HepG2 (cell line): ENCODE data around the gene AKAP6. TPM values are rescaled to one million over a fixed set of nuclear protein-coding genes. Genes with fewer than 3 reads are reported as not detected.

Source experiments
- ATAC-seq: fragments of 200-7000 bp; cut with Tn5 transposase; 3 replicates; pipeline ENCODE4 v1.9.1; 2020; ENCODE audit warnings: mild to moderate bottlenecking, moderate library complexity
- BruUV-seq: library from RNA; stranded (reverse); fragments of 400-500 nt; replicated peaks from 2 replicates; lab custom pipeline; 2021; lab: Mats Ljungman, UMichigan
- CTCF ChIA-PET: fragments of 300-600 bp; formaldehyde crosslinking; extraction: SDS; loops from one replicate; lab custom pipeline; 2021; ENCODE audit warnings: low total read pairs, inconsistent platforms, low intra/inter-chr PET ratio; lab: Yijun Ruan, JAX
- POLR2A ChIA-PET: fragments of 350-600 bp; sonication (Branson Sonifier 250); formaldehyde crosslinking; loops from one replicate; lab custom pipeline; 2020; ENCODE audit warnings: antibody characterized with exemption, inconsistent platforms; lab: Yijun Ruan, JAX
- DNase-seq: peaks from one replicate; pipeline ENCODE4 v3.0.0-alpha.2; 2015; ENCODE audit warnings: low spot score
- FAIRE-seq: peaks from 3 replicates; lab custom pipeline; 2011; peaks lifted over from hg19 to GRCh38; lab: Jason Lieb, UNC
- H2AFZ ChIP-seq: one replicate; pipeline ENCODE4 v1.6.1; 2011; ENCODE audit warnings: low read length, inconsistent platforms
- H3K27ac ChIP-seq: fragments of 300-600 bp; 3 replicates; pipeline ENCODE4 v1.8.0; 2011; ENCODE audit warnings: mixed run types, mild to moderate bottlenecking, mixed read lengths, low read length, inconsistent platforms; ENCODE audit not compliant: insufficient read depth; ENCODE audit errors: extremely low read length
- H3K27me3 ChIP-seq, 2 experiments: fragments of 200-600 bp in 1 of 2; 2 replicates in 1 of 2; 3 replicates in 1 of 2; pipeline versions ENCODE4 v1.6.0 to v1.8.0; 2011; ENCODE audit warnings: low read length in 2 of 2, mild to moderate bottlenecking in 2 of 2, moderate library complexity in 2 of 2, inconsistent platforms in 1 of 2; ENCODE audit not compliant: insufficient read depth in 2 of 2, control insufficient read depth in 1 of 2
- H3K36me3 ChIP-seq, 2 experiments: fragments of 200-600 bp in 1 of 2; replicated peaks in 1 of 2; 2 replicates in 1 of 2; 3 replicates in 1 of 2; pipeline versions ENCODE4 v1.5.1 to v1.8.0; 2011; ENCODE audit warnings: low read length in 2 of 2, inconsistent platforms in 1 of 2; ENCODE audit not compliant: insufficient read depth in 2 of 2, control insufficient read depth in 1 of 2
- H3K4me1 ChIP-seq: 2 replicates; pipeline ENCODE4 v1.5.1; 2012; ENCODE audit warnings: low read length, inconsistent platforms; ENCODE audit not compliant: insufficient read depth
- H3K4me2 ChIP-seq: 2 replicates; pipeline ENCODE4 v1.6.0; 2011; ENCODE audit warnings: low read depth, low read length, inconsistent platforms
- H3K4me3 ChIP-seq, 3 experiments: fragments of 200-600 bp in 1 of 3; sonication (generic), shearing (Covaris generic) in 1 of 3; replicated peaks in 1 of 3; 2 replicates each; pipeline ENCODE4 v1.5.1; 2011 to 2016; ENCODE audit warnings: low read length in 3 of 3, inconsistent platforms in 2 of 3, low read depth in 2 of 3, mild to moderate bottlenecking in 2 of 3, control low read depth in 1 of 3, mixed read lengths in 1 of 3; ENCODE audit not compliant: insufficient read depth in 1 of 3
- H3K79me2 ChIP-seq: one replicate; pipeline ENCODE4 v1.6.1; 2011; ENCODE audit warnings: low read length, inconsistent platforms; ENCODE audit not compliant: insufficient read depth
- H3K9ac ChIP-seq: 2 replicates; pipeline ENCODE4 v1.6.0; 2011; ENCODE audit warnings: mild to moderate bottlenecking, low read depth, low read length, inconsistent platforms; ENCODE audit not compliant: insufficient read depth
- H3K9me3 ChIP-seq: 2 replicates; pipeline ENCODE4 v1.5.1; 2012; ENCODE audit warnings: mild to moderate bottlenecking, low read length
- H4K20me1 ChIP-seq: 2 replicates; pipeline ENCODE4 v1.6.0; 2011; ENCODE audit warnings: inconsistent platforms, mild to moderate bottlenecking, low read length, moderate library complexity; ENCODE audit not compliant: insufficient read depth
- CCDC6 ChIP-seq: sonication (generic); formaldehyde crosslinking; IDR thresholded peaks from 2 replicates; pipeline ENCODE4 v1.8.1; 2022; ENCODE audit warnings: mild to moderate bottlenecking, missing genetic modification reagents, moderate library complexity
- FOXO1 ChIP-seq: sonication (generic); formaldehyde crosslinking; IDR thresholded peaks from 2 replicates; pipeline ENCODE4 v1.4.0; 2020; ENCODE audit warnings: missing genetic modification reagents
- HNRNPK ChIP-seq: fragments of 200-400 bp; formaldehyde crosslinking; IDR thresholded peaks from 2 replicates; pipeline ENCODE4 v1.6.1; 2018; ENCODE audit warnings: low read length, low read depth, moderate library complexity, mild to moderate bottlenecking; ENCODE audit not compliant: poor library complexity, severe bottlenecking
- RARG ChIP-seq: sonication (generic); formaldehyde crosslinking; IDR thresholded peaks from 2 replicates; pipeline ENCODE4 v1.4.0; 2020; ENCODE audit warnings: low read depth, mild to moderate bottlenecking, missing genetic modification reagents
- TBL1XR1 ChIP-seq: fragments of 150-350 bp; IDR thresholded peaks from 2 replicates; pipeline ENCODE4 v1.6.1; 2014; ENCODE audit warnings: borderline replicate concordance, low read length; ENCODE audit not compliant: partially characterized antibody
- ZFP41 ChIP-seq: sonication (generic); formaldehyde crosslinking; IDR thresholded peaks from 2 replicates; pipeline ENCODE4 v1.4.0; 2020; ENCODE audit warnings: mild to moderate bottlenecking, missing genetic modification reagents, borderline replicate concordance
- WGBS: methylation state at CpG from one replicate; pipeline ENCODE4 v1.1.6; 2017; ENCODE audit warnings: low lambda C conversion rate; 5-methylcytosine and 5-hydroxymethylcytosine counted together
- in situ Hi-C: cut with HindIII; loops from 2 replicates; pipeline ENCODE4 v1.10.0; 2017; ENCODE audit warnings: low pct_unique_long_range_greater_than_20kb; ENCODE audit not compliant: extremely low pct_ligation_motif_present
- intact Hi-C: fragments of 100-400 bp; cut with micrococcal nuclease; formaldehyde crosslinking; loops from one replicate; pipeline ENCODE4 v1.10.0; 2022; ENCODE audit not compliant: unreplicated experiment
- polyA plus RNA-seq, 8 experiments: library from polyadenylated mRNA; depleted of rRNA in 3 of 8; stranded (reverse) in 7 of 8; unstranded in 1 of 8; fragments of >200 nt; fragmentation: Illumina TruSeq in 4 of 8; extraction: Trizol in 4 of 8; gene quantifications; 2 replicates each; pipeline versions ENCODE4 v1.2.1 to v1.2.3, GENCODE V29; 2011 to 2016; ENCODE audit warnings: low read depth in 4 of 8, missing spikeins in 1 of 8, mixed read lengths in 1 of 8; ENCODE audit not compliant: insufficient read depth in 1 of 8
- total RNA-seq, 5 experiments: library from RNA; depleted of rRNA; stranded (reverse); fragments of >200 nt; fragmentation: Illumina TruSeq; extraction: Trizol; gene quantifications; 2 replicates each; pipeline ENCODE4 v1.2.3, GENCODE V29; 2016; ENCODE audit warnings: low read depth in 1 of 5
- TF ChIP-seq, protein P1 (sequence below), 2 experiments: fragments of 450-650 bp in 1 of 2; sonication (generic) in 1 of 2; formaldehyde crosslinking; IDR thresholded peaks; 2 replicates each; pipeline versions ENCODE4 v1.5.0 to v1.8.0; 2020 to 2022; ENCODE audit warnings: mild to moderate bottlenecking in 1 of 2, missing genetic modification reagents in 1 of 2

AKAP6 gene
- total and polyA plus RNA-seq, 2 of the 13 experiments (the other 11 are each of a cell fraction or from before 2014, with no cell fraction given): 1.4 TPM

GRCh38 chr14:32468955-32469354, 139.9 kb downstream of the AKAP6 start:
- Histone ChIP-seq H3K4me2 (no peak overlapping the region), H3K9ac (no peak overlapping the region), H3K27me3 (no peaks in the 10 kb centered on the region), H2AFZ (no peak overlapping the region), H3K4me1 (peaks cover 16% of the 10 kb centered on the region), H3K4me3 (no peak overlapping the region), H3K27ac (no peak overlapping the region), H3K36me3 (no peaks in the 10 kb centered on the region), H4K20me1 (no peaks in the 10 kb centered on the region), H3K9me3 (no peaks in the 10 kb centered on the region), H3K79me2 (no peaks in the 10 kb centered on the region)
- 0% methylated on average over 2 of the region's 2 CpGs for WGBS
- CTCF ChIA-PET: interaction anchor here (0.8 to 2.1 kb wide), 5 partner anchors 214 to 958 kb away, joined by 3 to 14 read pairs (median 5); no protein-coding TSS in a partner anchor
- TF ChIP-seq CCDC6 (CRISPR knock-in tag) (no peak), TBL1XR1 (peak; percentile 15), ZFP41 (CRISPR knock-in tag) (no peak), FOXO1 (CRISPR knock-in tag) (no peak), RARG (no peak), HNRNPK (peak; percentile 1)
- TF ChIP-seq, protein P1, sequence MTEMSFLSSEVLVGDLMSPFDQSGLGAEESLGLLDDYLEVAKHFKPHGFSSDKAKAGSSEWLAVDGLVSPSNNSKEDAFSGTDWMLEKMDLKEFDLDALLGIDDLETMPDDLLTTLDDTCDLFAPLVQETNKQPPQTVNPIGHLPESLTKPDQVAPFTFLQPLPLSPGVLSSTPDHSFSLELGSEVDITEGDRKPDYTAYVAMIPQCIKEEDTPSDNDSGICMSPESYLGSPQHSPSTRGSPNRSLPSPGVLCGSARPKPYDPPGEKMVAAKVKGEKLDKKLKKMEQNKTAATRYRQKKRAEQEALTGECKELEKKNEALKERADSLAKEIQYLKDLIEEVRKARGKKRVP (CRISPR knock-in tag; IDR thresholded peaks at IDR 0.05): 0 out of 4 replicates have a peak, but pooled peaks of 1 of the 2 experiments have one; percentile 33
- DNase-seq (peak; percentile 28), ATAC-seq (peak; percentile 36), FAIRE-seq (no peak)
- POLR2A ChIA-PET: no interaction called here
- BruUV-seq: no TSS peak
- intact Hi-C loops: loop anchor here (1.0 kb wide), 5 partner anchors 91 to 959 kb away; no protein-coding TSS in a partner anchor
- in situ Hi-C loops: loop anchor here (10.0 kb wide), 1 partner anchor 544 kb away; no protein-coding TSS in a partner anchor
